Panc1 (cell line): ENCODE data around the gene LARP1. TPM values are rescaled to one million over a fixed set of nuclear protein-coding genes. Genes with fewer than 3 reads are reported as not detected.

ENCODE experiments used
- ATAC-seq: fragments of 200-7000 bp; cut with Tn5 transposase; 2 replicates; pipeline ENCODE4 v1.9.1; 2020; ENCODE audit warnings: mild to moderate bottlenecking, moderate library complexity
- BruUV-seq: library from RNA; stranded (reverse); fragments of 400-500 nt; replicated peaks from 2 replicates; lab custom pipeline; 2021; lab: Mats Ljungman, UMichigan
- CTCF ChIA-PET: fragments of 300-600 bp; sonication (Branson Sonifier 250); formaldehyde crosslinking; loops from one replicate; lab custom pipeline; 2022; ENCODE audit warnings: antibody characterized with exemption; lab: Charles Lee
- POLR2A ChIA-PET: fragments of 300-600 bp; sonication (Branson Sonifier 250); formaldehyde crosslinking; loops from one replicate; lab custom pipeline; 2022; ENCODE audit warnings: antibody characterized with exemption; lab: Charles Lee
- DNase-seq: peaks from one replicate; pipeline ENCODE4 v3.0.0-alpha.2; 2010; ENCODE audit warnings: low read depth, low spot score
- H3K27ac ChIP-seq: 2 replicates; pipeline ENCODE4 v1.5.1; 2011; ENCODE audit warnings: mild to moderate bottlenecking, low read length, inconsistent platforms
- H3K27me3 ChIP-seq: fragments of 200-500 bp; sonication (Bioruptor generic); 2 replicates; pipeline ENCODE4 v1.6.0; 2014; ENCODE audit warnings: low read length, inconsistent platforms; ENCODE audit not compliant: control insufficient read depth, insufficient read depth
- H3K36me3 ChIP-seq: fragments of 200-500 bp; sonication (Bioruptor generic); 2 replicates; pipeline ENCODE4 v1.5.1; 2014; ENCODE audit warnings: inconsistent platforms, mild to moderate bottlenecking, low read length, moderate library complexity; ENCODE audit not compliant: control insufficient read depth, insufficient read depth
- H3K4me1 ChIP-seq: 2 replicates; pipeline ENCODE4 v1.5.1; 2011; ENCODE audit warnings: inconsistent platforms, mild to moderate bottlenecking, low read length, moderate library complexity; ENCODE audit not compliant: control insufficient read depth, insufficient read depth
- H3K4me3 ChIP-seq, 2 experiments: 2 replicates each; pipeline ENCODE4 v1.5.1; 2011 to 2012; ENCODE audit warnings: low read depth in 2 of 2, low read length in 2 of 2, mild to moderate bottlenecking in 2 of 2, inconsistent platforms in 1 of 2, moderate library complexity in 1 of 2
- H3K9me3 ChIP-seq: fragments of 200-500 bp; sonication (Bioruptor generic); 2 replicates; pipeline ENCODE4 v1.5.1; 2014; ENCODE audit warnings: low read depth, mild to moderate bottlenecking, inconsistent platforms, low read length, moderate library complexity; ENCODE audit not compliant: control insufficient read depth, insufficient read depth
- CTCF ChIP-seq: fragments of 450-650 bp; IDR thresholded peaks from 2 replicates; pipeline ENCODE4 v1.5.1; 2017; ENCODE audit warnings: mild to moderate bottlenecking
- POLR2AphosphoS5 ChIP-seq: IDR thresholded peaks from 2 replicates; pipeline ENCODE4 v1.6.1; 2012; ENCODE audit warnings: mild to moderate bottlenecking, low read depth, low read length, moderate library complexity
- REST ChIP-seq, 2 experiments: IDR thresholded peaks; 2 replicates each; pipeline ENCODE4 v1.6.1; 2011 to 2012; ENCODE audit warnings: low read depth in 2 of 2, control low read depth in 1 of 2, low read length in 1 of 2, mild to moderate bottlenecking in 1 of 2, moderate library complexity in 1 of 2; ENCODE audit not compliant: insufficient read depth in 1 of 2
- SIN3A ChIP-seq: IDR thresholded peaks from 2 replicates; pipeline ENCODE4 v1.6.1; 2012; ENCODE audit warnings: low read depth, mild to moderate bottlenecking, low read length, moderate library complexity, borderline replicate concordance; ENCODE audit not compliant: insufficient read depth
- TCF7L2 ChIP-seq: IDR thresholded peaks from 2 replicates; pipeline ENCODE4 v1.6.1; 2011; ENCODE audit warnings: mild to moderate bottlenecking, low read depth, low read length, inconsistent platforms
- in situ Hi-C: cut with HindIII; loops from 2 replicates; pipeline ENCODE4 v1.10.0; 2016; ENCODE audit warnings: low sequenced_read_pairs, low pct_unique_long_range_greater_than_20kb
- intact Hi-C: fragments of 100-400 bp; cut with micrococcal nuclease; formaldehyde crosslinking; loops from one replicate; pipeline ENCODE4 v1.10.0; 2022; ENCODE audit not compliant: unreplicated experiment
- total RNA-seq: library from RNA; stranded (reverse); gene quantifications from one replicate; pipeline ENCODE4 v1.2.1, GENCODE V29; 2021; ENCODE audit not compliant: unreplicated experiment

LARP1 gene
- total RNA-seq, 1 experiment from 2014 or later, result 325 TPM

DNA sequence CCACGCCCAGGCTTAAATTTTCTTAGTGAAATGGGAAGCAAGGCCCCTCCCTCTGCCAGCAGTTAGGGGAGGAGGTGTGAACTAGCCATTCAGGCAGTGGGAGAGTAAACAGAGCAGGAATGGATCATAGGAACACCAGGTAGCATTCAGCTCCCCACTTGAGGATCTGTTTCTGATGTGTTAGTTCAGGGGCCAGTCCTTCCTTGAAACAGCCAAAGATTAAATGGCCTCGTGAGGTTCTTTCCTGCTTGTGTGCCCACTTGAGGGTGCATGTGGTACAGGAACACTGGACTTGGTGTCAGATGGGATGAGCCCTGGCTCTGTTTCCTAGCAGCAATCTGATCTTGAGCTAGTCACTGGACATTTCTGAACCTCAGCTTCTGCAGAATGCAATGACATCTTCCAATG is 74.0 kb downstream of the LARP1 start:
- intact Hi-C loops (no loop called here), in situ Hi-C loops (no loop called here)
- Histone ChIP-seq H3K27me3 (no peaks in the 10 kb centered on the region), H3K9me3 (no peaks in the 10 kb centered on the region), H3K27ac (no peak overlapping the region), H3K4me3 (no peak overlapping the region), H3K4me1 (no peaks in the 10 kb centered on the region), H3K36me3 (peaks cover 3% of the 10 kb centered on the region)
- ChIA-PET POLR2A (no interaction called here), CTCF (interaction anchor here (0.6 kb wide), 1 partner anchor 15 kb away, joined by 3 read pairs; no protein-coding TSS in a partner anchor)
- TF ChIP-seq SIN3A (no peak), POLR2AphosphoS5 (no peak), REST (IDR thresholded peaks at IDR 0.05; ENCODE audit: insufficient read depth in 1 of 2, low read depth in 2 of 2, low read length in 1 of 2) (no peak), TCF7L2 (no peak), CTCF (no peak)
- DNase-seq (no peak), ATAC-seq (no peak)
- no TSS peak for BruUV-seq

DNA sequence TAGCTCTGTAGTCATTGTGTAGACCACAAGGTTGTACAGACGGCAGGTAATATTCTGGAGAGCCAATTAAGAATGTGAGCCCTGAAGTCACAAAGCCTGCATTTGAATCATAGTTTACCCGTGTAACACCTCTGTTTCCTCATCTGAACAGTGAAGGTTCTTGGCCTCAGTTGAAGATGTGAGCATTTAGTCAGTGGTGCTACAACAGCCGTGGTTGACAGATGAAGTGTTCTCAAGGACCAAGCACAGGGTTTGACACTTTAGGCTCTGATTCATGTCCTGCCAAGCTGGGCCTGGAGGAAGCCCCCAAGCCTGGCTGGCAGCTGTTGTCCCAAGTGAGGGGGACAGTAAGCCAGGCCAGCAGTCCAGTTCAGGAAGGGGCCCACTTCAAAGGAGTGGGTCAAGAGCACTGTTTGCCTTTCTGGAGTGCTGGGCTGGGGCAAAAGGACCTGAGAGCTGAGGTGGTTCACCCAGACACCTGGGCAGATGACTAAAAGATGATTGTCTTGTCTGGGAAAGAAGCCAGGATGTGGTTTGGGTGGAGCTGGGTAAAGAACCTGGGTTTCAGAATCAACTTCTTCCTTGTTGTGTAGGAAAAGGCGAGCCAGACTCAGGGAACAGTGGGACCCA is 74.5 kb downstream of the LARP1 start:
- in situ Hi-C loops, result no loop called here
- no peak for DNase-seq
- Histone ChIP-seq H3K9me3 (no peaks in the 10 kb centered on the region), H3K27ac (no peak overlapping the region), H3K4me3 (no peak overlapping the region), H3K4me1 (no peaks in the 10 kb centered on the region), H3K27me3 (no peaks in the 10 kb centered on the region), H3K36me3 (peaks cover 3% of the 10 kb centered on the region)
- no TSS peak for BruUV-seq
- ATAC-seq, result no peak
- POLR2A ChIA-PET, result no interaction called here
- TF ChIP-seq TCF7L2 (no peak), SIN3A (no peak), REST (IDR thresholded peaks at IDR 0.05; ENCODE audit: insufficient read depth in 1 of 2, low read depth in 2 of 2, low read length in 1 of 2) (no peak), POLR2AphosphoS5 (no peak), CTCF (no peak)
- CTCF ChIA-PET, result interaction anchor here (0.6 kb wide), 1 partner anchor 15 kb away, joined by 3 read pairs; no protein-coding TSS in a partner anchor
- intact Hi-C loops, result no loop called here
